ENCODE results near the gene SPI1. TPM values are rescaled to one million over a fixed set of nuclear protein-coding genes. Genes with fewer than 3 reads are reported as not detected.

Gene SPI1
- total RNA-seq, 1 experiment from 2014 or later, result not detected

GRCh38 chr11:47337229-47337924 is 41.0 kb downstream of the SPI1 start:
- Mint-ChIP-seq H3K9me3 (no peaks in the 10 kb centered on the region; a peak in 1 of 5 replicates), H3K4me1 (no peaks in the 10 kb centered on the region), H3K27ac (no peak overlapping the region; a peak in 1 of 7 replicates), H3K27me3 (ENCODE audit: low read depth) (peaks cover 1% of the 10 kb centered on the region; the same call in 1 of the 2 replicates), H3K4me3 (no peak overlapping the region), H3K36me3 (ENCODE audit: insufficient read depth in 1 of 3, low read depth in 3 of 3) (no peaks in the 10 kb centered on the region; a peak in 1 of 7 replicates)
- Histone ChIP-seq H3K79me1 (ENCODE audit: insufficient read depth, low read depth, low read length, poor library complexity, severe bottlenecking) (no peaks in the 10 kb centered on the region), H4K8ac (replicated peaks; ENCODE audit: insufficient read length, low read depth, low read length) (no peak overlapping the region), H2AK5ac (ENCODE audit: insufficient read length, low read length) (no peak overlapping the region), H3T11ph (ENCODE audit: low read length) (no peak overlapping the region), H3K27me3 (ENCODE audit: insufficient read depth, low read length) (no peaks in the 10 kb centered on the region), H3K4me1 (ENCODE audit: insufficient read depth, low read length) (no peaks in the 10 kb centered on the region), H2AFZ (ENCODE audit: low read length) (no peak overlapping the region), H2BK20ac (ENCODE audit: low read depth, low read length, poor library complexity, severe bottlenecking) (no peak overlapping the region), H3K23me2 (ENCODE audit: insufficient read length, low read depth, low read length, poor library complexity, severe bottlenecking) (no peaks in the 10 kb centered on the region), H3K18ac (ENCODE audit: insufficient read length, low read depth, low read length) (no peak overlapping the region), H4K5ac (ENCODE audit: insufficient read length, low read depth, low read length) (no peak overlapping the region), H3K9ac (ENCODE audit: extremely low read depth, insufficient read length, low read length) (no peak overlapping the region), H4K20me1 (ENCODE audit: control insufficient read depth, insufficient read depth, insufficient read length) (no peaks in the 10 kb centered on the region), H3K9me3 (ENCODE audit: control insufficient read depth, low read depth, low read length) (no peaks in the 10 kb centered on the region), H2BK15ac (ENCODE audit: low read depth, low read length) (no peak overlapping the region), H3K27ac (ENCODE audit: insufficient read length, low read depth, low read length) (no peak overlapping the region), H3K4ac (ENCODE audit: low read depth, low read length) (no peak overlapping the region), H2BK12ac (ENCODE audit: insufficient read length, low read depth, low read length) (no peak overlapping the region), H3K79me2 (ENCODE audit: insufficient read depth, low read length) (no peaks in the 10 kb centered on the region), H3K56ac (ENCODE audit: insufficient read length, low read depth, low read length) (no peak overlapping the region), H3K14ac (ENCODE audit: insufficient read depth, low read length) (no peak overlapping the region), H2BK120ac (ENCODE audit: low read depth, low read length, poor library complexity, severe bottlenecking) (no peak overlapping the region), H3K23ac (ENCODE audit: insufficient read length, low read depth, low read length) (no peak overlapping the region), H4K91ac (ENCODE audit: insufficient read length, low read depth, low read length) (no peak overlapping the region), H2BK5ac (ENCODE audit: insufficient read length, low read length) (no peak overlapping the region), H3K4me2 (ENCODE audit: insufficient read depth, insufficient read length, low read length) (no peak overlapping the region)
- no peak for DNase-seq
- WGBS (ENCODE audit: extremely low coverage, insufficient read length, low lambda C conversion rate), result no CpG with 5 or more reads among the region's 34 CpGs
- no peak for TF ChIP-seq CTCF (conservative IDR thresholded peaks at IDR 0.05)
